ENCODE results near the gene ZNF644. TPM values are rescaled to one million over a fixed set of nuclear protein-coding genes. Genes with fewer than 3 reads are reported as not detected.

The ZNF644 gene
- total RNA-seq, 1 donor from 2014 or later = 177 TPM

DNA sequence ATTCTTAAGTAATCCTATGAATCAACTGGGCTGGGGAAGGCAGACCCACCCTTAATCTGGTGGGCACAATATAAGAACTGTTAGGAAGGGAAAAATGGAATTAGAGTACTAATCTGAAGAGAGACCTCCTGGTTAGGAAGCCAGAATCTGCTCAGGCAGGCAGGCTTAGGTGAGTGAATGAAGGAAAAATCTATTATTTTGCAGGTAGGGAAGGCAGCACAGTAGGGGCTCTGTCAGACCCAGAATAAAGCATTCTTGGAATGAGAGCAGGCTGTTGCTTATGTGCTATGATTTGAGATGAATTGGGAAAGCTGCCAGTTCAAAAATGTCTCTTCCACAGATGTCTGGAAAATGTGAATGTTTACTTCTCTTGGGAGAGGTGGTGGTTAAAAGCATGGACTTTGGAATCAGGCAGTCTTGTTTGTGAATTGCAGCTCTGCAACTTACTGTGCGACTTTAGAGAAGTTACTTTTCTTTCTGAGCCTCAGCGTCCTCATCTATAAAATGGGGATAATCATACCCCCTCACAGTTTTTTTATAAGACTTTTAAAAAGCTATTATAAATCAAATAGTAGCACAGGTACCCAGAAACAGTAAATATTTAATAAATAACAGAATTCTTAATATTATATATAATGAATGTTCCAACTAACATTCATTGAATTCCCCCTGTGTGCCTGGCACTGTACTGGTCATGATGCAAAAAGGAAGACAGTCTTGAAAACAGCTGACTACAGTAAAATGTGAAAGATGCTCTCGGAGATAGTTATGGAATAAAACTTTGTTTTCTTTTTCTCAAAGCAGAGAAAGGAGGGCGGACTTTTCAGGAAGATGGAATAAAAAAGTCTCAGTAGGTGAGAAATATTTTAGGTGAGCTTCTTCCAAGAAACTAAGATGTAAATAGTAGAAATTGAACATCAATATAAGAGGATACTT is 15.3 kb upstream of the ZNF644 start:
- H3K9me3 Mint-ChIP-seq = peaks cover 14% of the 10 kb centered on the region
- H3K27ac ChIP-seq = no peak overlapping the region
- peaks cover 4% of the 10 kb centered on the region for H3K9me3 ChIP-seq (ENCODE audit: low read depth)
- H2AFZ ChIP-seq (replicated peaks) = no peak overlapping the region
- H3K4me2 ChIP-seq = no peak overlapping the region
- no peak overlapping the region for H3K4me3 ChIP-seq
- H3K4me3 Mint-ChIP-seq = no peak overlapping the region
- no peaks in the 10 kb centered on the region for H4K20me1 ChIP-seq (ENCODE audit: low read depth)
- H3K79me2 ChIP-seq (ENCODE audit: low read depth) = no peaks in the 10 kb centered on the region
- TF ChIP-seq, protein P1, sequence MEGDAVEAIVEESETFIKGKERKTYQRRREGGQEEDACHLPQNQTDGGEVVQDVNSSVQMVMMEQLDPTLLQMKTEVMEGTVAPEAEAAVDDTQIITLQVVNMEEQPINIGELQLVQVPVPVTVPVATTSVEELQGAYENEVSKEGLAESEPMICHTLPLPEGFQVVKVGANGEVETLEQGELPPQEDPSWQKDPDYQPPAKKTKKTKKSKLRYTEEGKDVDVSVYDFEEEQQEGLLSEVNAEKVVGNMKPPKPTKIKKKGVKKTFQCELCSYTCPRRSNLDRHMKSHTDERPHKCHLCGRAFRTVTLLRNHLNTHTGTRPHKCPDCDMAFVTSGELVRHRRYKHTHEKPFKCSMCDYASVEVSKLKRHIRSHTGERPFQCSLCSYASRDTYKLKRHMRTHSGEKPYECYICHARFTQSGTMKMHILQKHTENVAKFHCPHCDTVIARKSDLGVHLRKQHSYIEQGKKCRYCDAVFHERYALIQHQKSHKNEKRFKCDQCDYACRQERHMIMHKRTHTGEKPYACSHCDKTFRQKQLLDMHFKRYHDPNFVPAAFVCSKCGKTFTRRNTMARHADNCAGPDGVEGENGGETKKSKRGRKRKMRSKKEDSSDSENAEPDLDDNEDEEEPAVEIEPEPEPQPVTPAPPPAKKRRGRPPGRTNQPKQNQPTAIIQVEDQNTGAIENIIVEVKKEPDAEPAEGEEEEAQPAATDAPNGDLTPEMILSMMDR (IDR thresholded peaks at IDR 0.05) = no peak
- TF ChIP-seq EZH2phosphoT487 (IDR thresholded peaks at IDR 0.05) (no peak), EZH2 (IDR thresholded peaks at IDR 0.05) (no peak)
- H3F3A ChIP-seq (ENCODE audit: low read depth) = peaks cover 3% of the 10 kb centered on the region
- DNase-seq (ENCODE audit: low spot score) = no peak
- H3K4me1 Mint-ChIP-seq = peaks cover 3% of the 10 kb centered on the region
- no peaks in the 10 kb centered on the region for H3K27me3 ChIP-seq
- no peak overlapping the region for H3K9ac ChIP-seq
- peaks cover 2% of the 10 kb centered on the region for H3K36me3 Mint-ChIP-seq
- peaks cover 8% of the 10 kb centered on the region for H3K27me3 Mint-ChIP-seq (ENCODE audit: insufficient read depth, low read depth)
- H3K27ac Mint-ChIP-seq = no peak overlapping the region
- no peaks in the 10 kb centered on the region for H3K36me3 ChIP-seq
- peaks cover 7% of the 10 kb centered on the region for H3K4me1 ChIP-seq

DNA sequence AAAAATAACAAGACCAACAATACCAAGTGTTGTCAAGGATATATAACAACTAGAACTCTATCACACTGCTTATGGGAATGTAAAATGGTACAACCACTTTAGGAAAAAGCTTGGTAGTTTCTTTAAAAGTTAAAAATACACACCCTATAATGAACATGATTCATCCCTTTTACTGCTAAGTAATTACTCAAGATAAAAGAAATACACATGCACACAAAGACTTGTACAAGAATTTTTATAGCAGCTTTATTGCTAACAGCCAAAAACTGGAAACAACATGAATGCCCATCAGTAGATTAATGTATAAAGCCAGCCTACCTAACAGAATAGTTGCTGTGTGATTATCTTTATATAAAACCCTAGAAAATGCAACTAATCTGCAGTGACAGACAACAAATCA is 10.5 kb upstream of the ZNF644 start:
- H3K4me1 Mint-ChIP-seq = peaks cover 3% of the 10 kb centered on the region
- Histone ChIP-seq H3K36me3 (no peaks in the 10 kb centered on the region), H4K20me1 (ENCODE audit: low read depth) (no peaks in the 10 kb centered on the region), H3K27me3 (no peaks in the 10 kb centered on the region), H3K9me3 (ENCODE audit: low read depth) (no peaks in the 10 kb centered on the region), H3F3A (ENCODE audit: low read depth) (peaks cover 3% of the 10 kb centered on the region), H3K4me1 (peaks cover 7% of the 10 kb centered on the region), H3K27ac (no peak overlapping the region), H3K4me2 (no peak overlapping the region), H3K4me3 (no peak overlapping the region), H3K9ac (no peak overlapping the region), H2AFZ (replicated peaks) (no peak overlapping the region), H3K79me2 (ENCODE audit: low read depth) (no peaks in the 10 kb centered on the region)
- DNase-seq (ENCODE audit: low spot score) = no peak
- no peak overlapping the region for H3K4me3 Mint-ChIP-seq
- H3K36me3 Mint-ChIP-seq = no peaks in the 10 kb centered on the region
- TF ChIP-seq EZH2 (IDR thresholded peaks at IDR 0.05) (no peak), EZH2phosphoT487 (IDR thresholded peaks at IDR 0.05) (no peak)
- TF ChIP-seq, protein P1 (IDR thresholded peaks at IDR 0.05) = no peak
- H3K27me3 Mint-ChIP-seq (ENCODE audit: insufficient read depth, low read depth) = peaks cover 7% of the 10 kb centered on the region
- H3K27ac Mint-ChIP-seq = no peak overlapping the region
- no peaks in the 10 kb centered on the region for H3K9me3 Mint-ChIP-seq

DNA sequence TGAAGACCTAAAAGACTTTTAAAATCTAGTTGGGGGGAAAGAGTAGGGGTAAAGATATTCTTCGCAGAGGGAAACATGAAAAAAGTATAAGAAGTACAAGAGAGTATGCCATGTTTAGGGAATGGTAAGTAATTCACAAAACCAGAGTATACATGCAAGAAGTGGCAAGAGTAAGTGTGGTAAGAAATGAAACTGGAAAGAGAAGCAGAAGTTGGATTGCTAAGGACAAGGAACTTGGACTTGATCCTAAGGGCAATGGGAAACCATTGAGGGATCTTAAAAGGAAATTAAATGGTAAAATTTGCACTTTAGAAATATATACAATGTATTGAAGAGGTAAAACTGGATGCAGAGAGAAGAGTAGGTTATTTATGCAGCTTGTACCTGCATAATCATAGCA is 9.2 kb upstream of the ZNF644 start:
- H4K20me1 ChIP-seq (ENCODE audit: low read depth) = no peaks in the 10 kb centered on the region
- no peak for TF ChIP-seq EZH2 (IDR thresholded peaks at IDR 0.05)
- TF ChIP-seq, protein P1 (IDR thresholded peaks at IDR 0.05) = no peak
- TF ChIP-seq EZH2phosphoT487 (IDR thresholded peaks at IDR 0.05) = no peak
- H3K4me2 ChIP-seq = no peak overlapping the region
- no peak overlapping the region for H3K9ac ChIP-seq
- H3F3A ChIP-seq (ENCODE audit: low read depth) = no peaks in the 10 kb centered on the region
- no peaks in the 10 kb centered on the region for H3K9me3 ChIP-seq (ENCODE audit: low read depth)
- H2AFZ ChIP-seq (replicated peaks) = no peak overlapping the region
- H3K79me2 ChIP-seq (ENCODE audit: low read depth) = no peaks in the 10 kb centered on the region
- no peaks in the 10 kb centered on the region for H3K36me3 ChIP-seq
- H3K4me1 Mint-ChIP-seq = no peaks in the 10 kb centered on the region
- no peak overlapping the region for H3K4me3 Mint-ChIP-seq
- H3K27ac ChIP-seq = no peak overlapping the region
- H3K9me3 Mint-ChIP-seq = no peaks in the 10 kb centered on the region
- no peaks in the 10 kb centered on the region for H3K27me3 ChIP-seq
- DNase-seq (ENCODE audit: low spot score) = no peak
- H3K27ac Mint-ChIP-seq = no peak overlapping the region
- H3K27me3 Mint-ChIP-seq (ENCODE audit: insufficient read depth, low read depth) = peaks cover 7% of the 10 kb centered on the region
- no peaks in the 10 kb centered on the region for H3K4me1 ChIP-seq
- no peak overlapping the region for H3K4me3 ChIP-seq
- H3K36me3 Mint-ChIP-seq = no peaks in the 10 kb centered on the region

Measured in neural progenitor cell (in vitro differentiated cells).